H9 (cell line): Measurements from ENCODE around the gene PLD1. TPM values are rescaled to one million over a fixed set of nuclear protein-coding genes. Genes with fewer than 3 reads are reported as not detected.

Source experiments
- DNase-seq: peaks from one replicate; pipeline ENCODE4 v3.0.0-alpha.2; 2017
- H2AFZ ChIP-seq: one replicate; pipeline ENCODE4 v1.6.1; 2013; ENCODE audit warnings: mild to moderate bottlenecking, low read length, control low read depth, moderate library complexity
- H2AK5ac ChIP-seq: 2 replicates; pipeline ENCODE4 v1.6.1; 2013; ENCODE audit warnings: low read length, control low read depth, mixed read lengths; ENCODE audit not compliant: insufficient read length
- H2BK120ac ChIP-seq: one replicate; pipeline ENCODE4 v1.6.1; 2013; ENCODE audit warnings: low read depth, mild to moderate bottlenecking, low read length, control low read depth, inconsistent platforms; ENCODE audit not compliant: poor library complexity, severe bottlenecking
- H2BK12ac ChIP-seq: 2 replicates; pipeline ENCODE4 v1.6.1; 2013; ENCODE audit warnings: low read length, control low read depth, mixed read lengths, low read depth; ENCODE audit not compliant: insufficient read length
- H2BK15ac ChIP-seq: 2 replicates; pipeline ENCODE4 v1.6.1; 2013; ENCODE audit warnings: low read depth, low read length, control low read depth
- H2BK20ac ChIP-seq: one replicate; pipeline ENCODE4 v1.6.1; 2013; ENCODE audit warnings: low read depth, mild to moderate bottlenecking, low read length, control low read depth, inconsistent platforms; ENCODE audit not compliant: poor library complexity, severe bottlenecking
- H2BK5ac ChIP-seq: 2 replicates; pipeline ENCODE4 v1.6.1; 2013; ENCODE audit warnings: low read length, control low read depth, mixed read lengths; ENCODE audit not compliant: insufficient read length
- H3K14ac ChIP-seq: 2 replicates; pipeline ENCODE4 v1.6.1; 2013; ENCODE audit warnings: low read length, control low read depth; ENCODE audit not compliant: insufficient read depth
- H3K18ac ChIP-seq: 2 replicates; pipeline ENCODE4 v1.6.1; 2013; ENCODE audit warnings: low read depth, mild to moderate bottlenecking, mixed read lengths, low read length, control low read depth; ENCODE audit not compliant: insufficient read length
- H3K23ac ChIP-seq: 2 replicates; pipeline ENCODE4 v1.6.1; 2013; ENCODE audit warnings: low read length, control low read depth, mixed read lengths, low read depth; ENCODE audit not compliant: insufficient read length
- H3K23me2 ChIP-seq: 2 replicates; pipeline ENCODE4 v1.6.1; 2013; ENCODE audit warnings: low read depth, mild to moderate bottlenecking, mixed read lengths, low read length, control low read depth; ENCODE audit not compliant: insufficient read length, poor library complexity, severe bottlenecking
- H3K27ac ChIP-seq: 2 replicates; pipeline ENCODE4 v1.5.1; 2013; ENCODE audit warnings: low read length, control low read depth, mixed read lengths, low read depth; ENCODE audit not compliant: insufficient read length
- H3K27me3 ChIP-seq: 2 replicates; pipeline ENCODE4 v1.6.1; 2013; ENCODE audit warnings: low read length, control low read depth, inconsistent platforms; ENCODE audit not compliant: insufficient read depth
- H3K4ac ChIP-seq: 2 replicates; pipeline ENCODE4 v1.6.1; 2013; ENCODE audit warnings: low read depth, mild to moderate bottlenecking, control low read depth, inconsistent platforms, low read length, moderate library complexity
- H3K4me1 ChIP-seq: 2 replicates; pipeline ENCODE4 v1.6.1; 2013; ENCODE audit warnings: low read length, control low read depth, inconsistent platforms; ENCODE audit not compliant: insufficient read depth
- H3K4me2 ChIP-seq: 2 replicates; pipeline ENCODE4 v1.6.1; 2013; ENCODE audit warnings: low read length, control low read depth, mixed read lengths; ENCODE audit not compliant: insufficient read length, insufficient read depth
- H3K56ac ChIP-seq: 2 replicates; pipeline ENCODE4 v1.6.1; 2013; ENCODE audit warnings: low read depth, mild to moderate bottlenecking, mixed read lengths, low read length, control low read depth; ENCODE audit not compliant: insufficient read length
- H3K79me1 ChIP-seq: 2 replicates; pipeline ENCODE4 v1.6.1; 2013; ENCODE audit warnings: low read depth, mild to moderate bottlenecking, moderate library complexity, low read length, control low read depth, inconsistent platforms; ENCODE audit not compliant: insufficient read depth, poor library complexity, severe bottlenecking
- H3K79me2 ChIP-seq: 2 replicates; pipeline ENCODE4 v1.6.1; 2013; ENCODE audit warnings: low read length, control low read depth, inconsistent platforms; ENCODE audit not compliant: insufficient read depth
- H3K9ac ChIP-seq: 2 replicates; pipeline ENCODE4 v1.6.1; 2013; ENCODE audit warnings: low read length, control low read depth, mixed read lengths; ENCODE audit not compliant: insufficient read length; ENCODE audit errors: extremely low read depth
- H3K9me3 ChIP-seq: one replicate; pipeline ENCODE4 v1.6.1; 2013; ENCODE audit warnings: low read depth, low read length, inconsistent platforms; ENCODE audit not compliant: control insufficient read depth
- H3T11ph ChIP-seq: one replicate; pipeline ENCODE4 v1.6.1; 2013; ENCODE audit warnings: mild to moderate bottlenecking, low read length, control low read depth, inconsistent platforms
- H4K20me1 ChIP-seq: one replicate; pipeline ENCODE4 v1.6.1; 2013; ENCODE audit not compliant: control insufficient read depth, insufficient read length, insufficient read depth
- H4K5ac ChIP-seq: 2 replicates; pipeline ENCODE4 v1.6.1; 2013; ENCODE audit warnings: low read depth, mild to moderate bottlenecking, mixed read lengths, low read length, control low read depth; ENCODE audit not compliant: insufficient read length
- H4K8ac ChIP-seq: replicated peaks from 2 replicates; pipeline ENCODE4 v1.6.1; 2013; ENCODE audit warnings: low read length, control low read depth, mixed read lengths, low read depth; ENCODE audit not compliant: insufficient read length
- H4K91ac ChIP-seq: 2 replicates; pipeline ENCODE4 v1.6.1; 2013; ENCODE audit warnings: low read depth, mild to moderate bottlenecking, moderate library complexity, mixed read lengths, low read length, control low read depth; ENCODE audit not compliant: insufficient read length
- H3K27ac Mint-ChIP-seq, 3 experiments: 2 replicates in 2 of 3; 3 replicates in 1 of 3; pipeline ENCODE4 v1.8.0; 2020 to 2021; ENCODE audit warnings: mixed read lengths in 3 of 3, mild to moderate bottlenecking in 1 of 3, moderate library complexity in 1 of 3
- H3K27me3 Mint-ChIP-seq: 2 replicates; pipeline ENCODE4 v1.8.0; 2021; ENCODE audit warnings: low read depth, mild to moderate bottlenecking, moderate library complexity, mixed read lengths
- H3K36me3 Mint-ChIP-seq, 3 experiments: 2 replicates in 2 of 3; 3 replicates in 1 of 3; pipeline ENCODE4 v1.8.0; 2020 to 2021; ENCODE audit warnings: low read depth in 3 of 3, mixed read lengths in 3 of 3; ENCODE audit not compliant: insufficient read depth in 1 of 3
- H3K4me1 Mint-ChIP-seq, 2 experiments: 2 replicates each; pipeline ENCODE4 v1.8.0; 2020; ENCODE audit warnings: mixed read lengths in 2 of 2
- H3K4me3 Mint-ChIP-seq, 2 experiments: 2 replicates in 1 of 2; 3 replicates in 1 of 2; pipeline ENCODE4 v1.8.0; 2020 to 2021; ENCODE audit warnings: mild to moderate bottlenecking in 2 of 2, mixed read lengths in 2 of 2, moderate library complexity in 1 of 2
- H3K9me3 Mint-ChIP-seq, 2 experiments: 2 replicates in 1 of 2; 3 replicates in 1 of 2; pipeline ENCODE4 v1.8.0; 2020; ENCODE audit warnings: mild to moderate bottlenecking in 2 of 2, mixed read lengths in 2 of 2, moderate library complexity in 1 of 2
- WGBS: extraction: QIAGEN DNeasy Blood & Tissue Kit; methylation state at CpG from one replicate; pipeline ENCODE4 v1.1.7; 2013; ENCODE audit warnings: missing lambda C conversion rate, low lambda C conversion rate, mixed read lengths; ENCODE audit not compliant: insufficient read length; ENCODE audit errors: extremely low coverage; 5-methylcytosine and 5-hydroxymethylcytosine counted together
- total RNA-seq: library from RNA; stranded (reverse); gene quantifications from 2 replicates; pipeline ENCODE4 v1.2.1, GENCODE V29; 2021
- TF ChIP-seq, protein P1 (sequence below): fragments of 200-600 bp; sonication (generic); conservative IDR thresholded peaks from 3 replicates; pipeline ENCODE4 v1.8.0; 2021; ENCODE audit warnings: antibody characterized with exemption, mild to moderate bottlenecking

Gene PLD1
- total RNA-seq, 1 experiment from 2014 or later = 1.8 TPM

GRCh38 chr3:171736556-171736955 is 73.7 kb downstream of the PLD1 start:
- Histone ChIP-seq H2BK20ac (no peak overlapping the region), H4K5ac (no peak overlapping the region), H4K20me1 (no peaks in the 10 kb centered on the region), H3K4me2 (no peak overlapping the region), H2AFZ (no peak overlapping the region), H3K27ac (no peak overlapping the region), H4K91ac (no peak overlapping the region), H3K79me2 (no peaks in the 10 kb centered on the region), H4K8ac (no peak overlapping the region), H3K18ac (no peak overlapping the region), H2BK12ac (no peak overlapping the region), H3K9me3 (no peaks in the 10 kb centered on the region), H3K9ac (no peak overlapping the region), H2BK15ac (no peak overlapping the region), H3K27me3 (no peaks in the 10 kb centered on the region), H2AK5ac (no peak overlapping the region), H2BK5ac (no peak overlapping the region), H3K14ac (no peak overlapping the region), H2BK120ac (no peak overlapping the region), H3K56ac (no peak overlapping the region), H3K23ac (no peak overlapping the region), H3K79me1 (no peaks in the 10 kb centered on the region), H3T11ph (no peak overlapping the region), H3K4me1 (peaks cover 2% of the 10 kb centered on the region; the same call in 1 of the 2 replicates), H3K4ac (no peak overlapping the region), H3K23me2 (no peaks in the 10 kb centered on the region)
- Mint-ChIP-seq H3K4me1 (peaks cover 14 to 18% of the 10 kb centered on the region in 2 experiments), H3K27ac (no peak overlapping the region), H3K27me3 (no peaks in the 10 kb centered on the region), H3K4me3 (no peak overlapping the region), H3K36me3 (no peaks in the 10 kb centered on the region), H3K9me3 (no peaks in the 10 kb centered on the region; a peak in 1 of 5 replicates)
- WGBS = no CpG with 5 or more reads among the region's 2 CpGs
- TF ChIP-seq, protein P1, sequence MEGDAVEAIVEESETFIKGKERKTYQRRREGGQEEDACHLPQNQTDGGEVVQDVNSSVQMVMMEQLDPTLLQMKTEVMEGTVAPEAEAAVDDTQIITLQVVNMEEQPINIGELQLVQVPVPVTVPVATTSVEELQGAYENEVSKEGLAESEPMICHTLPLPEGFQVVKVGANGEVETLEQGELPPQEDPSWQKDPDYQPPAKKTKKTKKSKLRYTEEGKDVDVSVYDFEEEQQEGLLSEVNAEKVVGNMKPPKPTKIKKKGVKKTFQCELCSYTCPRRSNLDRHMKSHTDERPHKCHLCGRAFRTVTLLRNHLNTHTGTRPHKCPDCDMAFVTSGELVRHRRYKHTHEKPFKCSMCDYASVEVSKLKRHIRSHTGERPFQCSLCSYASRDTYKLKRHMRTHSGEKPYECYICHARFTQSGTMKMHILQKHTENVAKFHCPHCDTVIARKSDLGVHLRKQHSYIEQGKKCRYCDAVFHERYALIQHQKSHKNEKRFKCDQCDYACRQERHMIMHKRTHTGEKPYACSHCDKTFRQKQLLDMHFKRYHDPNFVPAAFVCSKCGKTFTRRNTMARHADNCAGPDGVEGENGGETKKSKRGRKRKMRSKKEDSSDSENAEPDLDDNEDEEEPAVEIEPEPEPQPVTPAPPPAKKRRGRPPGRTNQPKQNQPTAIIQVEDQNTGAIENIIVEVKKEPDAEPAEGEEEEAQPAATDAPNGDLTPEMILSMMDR = no peak
- DNase-seq = no peak
